H9 (cell line): Measurements from ENCODE around the gene GARIN5A. TPM values are rescaled to one million over a fixed set of nuclear protein-coding genes. Genes with fewer than 3 reads are reported as not detected.

Experiments
- DNase-seq: peaks from one replicate; pipeline ENCODE4 v3.0.0-alpha.2; 2017
- H2AFZ ChIP-seq: one replicate; pipeline ENCODE4 v1.6.1; 2013; ENCODE audit warnings: mild to moderate bottlenecking, low read length, control low read depth, moderate library complexity
- H2AK5ac ChIP-seq: 2 replicates; pipeline ENCODE4 v1.6.1; 2013; ENCODE audit warnings: low read length, control low read depth, mixed read lengths; ENCODE audit not compliant: insufficient read length
- H2BK120ac ChIP-seq: one replicate; pipeline ENCODE4 v1.6.1; 2013; ENCODE audit warnings: low read depth, mild to moderate bottlenecking, low read length, control low read depth, inconsistent platforms; ENCODE audit not compliant: poor library complexity, severe bottlenecking
- H2BK12ac ChIP-seq: 2 replicates; pipeline ENCODE4 v1.6.1; 2013; ENCODE audit warnings: low read length, control low read depth, mixed read lengths, low read depth; ENCODE audit not compliant: insufficient read length
- H2BK15ac ChIP-seq: 2 replicates; pipeline ENCODE4 v1.6.1; 2013; ENCODE audit warnings: low read depth, low read length, control low read depth
- H2BK20ac ChIP-seq: one replicate; pipeline ENCODE4 v1.6.1; 2013; ENCODE audit warnings: low read depth, mild to moderate bottlenecking, low read length, control low read depth, inconsistent platforms; ENCODE audit not compliant: poor library complexity, severe bottlenecking
- H2BK5ac ChIP-seq: 2 replicates; pipeline ENCODE4 v1.6.1; 2013; ENCODE audit warnings: low read length, control low read depth, mixed read lengths; ENCODE audit not compliant: insufficient read length
- H3K14ac ChIP-seq: 2 replicates; pipeline ENCODE4 v1.6.1; 2013; ENCODE audit warnings: low read length, control low read depth; ENCODE audit not compliant: insufficient read depth
- H3K18ac ChIP-seq: 2 replicates; pipeline ENCODE4 v1.6.1; 2013; ENCODE audit warnings: low read depth, mild to moderate bottlenecking, mixed read lengths, low read length, control low read depth; ENCODE audit not compliant: insufficient read length
- H3K23ac ChIP-seq: 2 replicates; pipeline ENCODE4 v1.6.1; 2013; ENCODE audit warnings: low read length, control low read depth, mixed read lengths, low read depth; ENCODE audit not compliant: insufficient read length
- H3K23me2 ChIP-seq: 2 replicates; pipeline ENCODE4 v1.6.1; 2013; ENCODE audit warnings: low read depth, mild to moderate bottlenecking, mixed read lengths, low read length, control low read depth; ENCODE audit not compliant: insufficient read length, poor library complexity, severe bottlenecking
- H3K27ac ChIP-seq: 2 replicates; pipeline ENCODE4 v1.5.1; 2013; ENCODE audit warnings: low read length, control low read depth, mixed read lengths, low read depth; ENCODE audit not compliant: insufficient read length
- H3K27me3 ChIP-seq: 2 replicates; pipeline ENCODE4 v1.6.1; 2013; ENCODE audit warnings: low read length, control low read depth, inconsistent platforms; ENCODE audit not compliant: insufficient read depth
- H3K4ac ChIP-seq: 2 replicates; pipeline ENCODE4 v1.6.1; 2013; ENCODE audit warnings: low read depth, mild to moderate bottlenecking, control low read depth, inconsistent platforms, low read length, moderate library complexity
- H3K4me1 ChIP-seq: 2 replicates; pipeline ENCODE4 v1.6.1; 2013; ENCODE audit warnings: low read length, control low read depth, inconsistent platforms; ENCODE audit not compliant: insufficient read depth
- H3K4me2 ChIP-seq: 2 replicates; pipeline ENCODE4 v1.6.1; 2013; ENCODE audit warnings: low read length, control low read depth, mixed read lengths; ENCODE audit not compliant: insufficient read length, insufficient read depth
- H3K56ac ChIP-seq: 2 replicates; pipeline ENCODE4 v1.6.1; 2013; ENCODE audit warnings: low read depth, mild to moderate bottlenecking, mixed read lengths, low read length, control low read depth; ENCODE audit not compliant: insufficient read length
- H3K79me1 ChIP-seq: 2 replicates; pipeline ENCODE4 v1.6.1; 2013; ENCODE audit warnings: low read depth, mild to moderate bottlenecking, moderate library complexity, low read length, control low read depth, inconsistent platforms; ENCODE audit not compliant: insufficient read depth, poor library complexity, severe bottlenecking
- H3K79me2 ChIP-seq: 2 replicates; pipeline ENCODE4 v1.6.1; 2013; ENCODE audit warnings: low read length, control low read depth, inconsistent platforms; ENCODE audit not compliant: insufficient read depth
- H3K9ac ChIP-seq: 2 replicates; pipeline ENCODE4 v1.6.1; 2013; ENCODE audit warnings: low read length, control low read depth, mixed read lengths; ENCODE audit not compliant: insufficient read length; ENCODE audit errors: extremely low read depth
- H3K9me3 ChIP-seq: one replicate; pipeline ENCODE4 v1.6.1; 2013; ENCODE audit warnings: low read depth, low read length, inconsistent platforms; ENCODE audit not compliant: control insufficient read depth
- H3T11ph ChIP-seq: one replicate; pipeline ENCODE4 v1.6.1; 2013; ENCODE audit warnings: mild to moderate bottlenecking, low read length, control low read depth, inconsistent platforms
- H4K20me1 ChIP-seq: one replicate; pipeline ENCODE4 v1.6.1; 2013; ENCODE audit not compliant: control insufficient read depth, insufficient read length, insufficient read depth
- H4K5ac ChIP-seq: 2 replicates; pipeline ENCODE4 v1.6.1; 2013; ENCODE audit warnings: low read depth, mild to moderate bottlenecking, mixed read lengths, low read length, control low read depth; ENCODE audit not compliant: insufficient read length
- H4K8ac ChIP-seq: replicated peaks from 2 replicates; pipeline ENCODE4 v1.6.1; 2013; ENCODE audit warnings: low read length, control low read depth, mixed read lengths, low read depth; ENCODE audit not compliant: insufficient read length
- H4K91ac ChIP-seq: 2 replicates; pipeline ENCODE4 v1.6.1; 2013; ENCODE audit warnings: low read depth, mild to moderate bottlenecking, moderate library complexity, mixed read lengths, low read length, control low read depth; ENCODE audit not compliant: insufficient read length
- H3K27ac Mint-ChIP-seq, 3 experiments: 2 replicates in 2 of 3; 3 replicates in 1 of 3; pipeline ENCODE4 v1.8.0; 2020 to 2021; ENCODE audit warnings: mixed read lengths in 3 of 3, mild to moderate bottlenecking in 1 of 3, moderate library complexity in 1 of 3
- H3K27me3 Mint-ChIP-seq: 2 replicates; pipeline ENCODE4 v1.8.0; 2021; ENCODE audit warnings: low read depth, mild to moderate bottlenecking, moderate library complexity, mixed read lengths
- H3K36me3 Mint-ChIP-seq, 3 experiments: 2 replicates in 2 of 3; 3 replicates in 1 of 3; pipeline ENCODE4 v1.8.0; 2020 to 2021; ENCODE audit warnings: low read depth in 3 of 3, mixed read lengths in 3 of 3; ENCODE audit not compliant: insufficient read depth in 1 of 3
- H3K4me1 Mint-ChIP-seq, 2 experiments: 2 replicates each; pipeline ENCODE4 v1.8.0; 2020; ENCODE audit warnings: mixed read lengths in 2 of 2
- H3K4me3 Mint-ChIP-seq, 2 experiments: 2 replicates in 1 of 2; 3 replicates in 1 of 2; pipeline ENCODE4 v1.8.0; 2020 to 2021; ENCODE audit warnings: mild to moderate bottlenecking in 2 of 2, mixed read lengths in 2 of 2, moderate library complexity in 1 of 2
- H3K9me3 Mint-ChIP-seq, 2 experiments: 2 replicates in 1 of 2; 3 replicates in 1 of 2; pipeline ENCODE4 v1.8.0; 2020; ENCODE audit warnings: mild to moderate bottlenecking in 2 of 2, mixed read lengths in 2 of 2, moderate library complexity in 1 of 2
- WGBS: extraction: QIAGEN DNeasy Blood & Tissue Kit; methylation state at CpG from one replicate; pipeline ENCODE4 v1.1.7; 2013; ENCODE audit warnings: missing lambda C conversion rate, low lambda C conversion rate, mixed read lengths; ENCODE audit not compliant: insufficient read length; ENCODE audit errors: extremely low coverage; 5-methylcytosine and 5-hydroxymethylcytosine counted together
- total RNA-seq: library from RNA; stranded (reverse); gene quantifications from 2 replicates; pipeline ENCODE4 v1.2.1, GENCODE V29; 2021
- TF ChIP-seq, protein P1 (sequence below): fragments of 200-600 bp; sonication (generic); conservative IDR thresholded peaks from 3 replicates; pipeline ENCODE4 v1.8.0; 2021; ENCODE audit warnings: antibody characterized with exemption, mild to moderate bottlenecking

GARIN5A gene
- total RNA-seq, 1 experiment from 2014 or later = 9.5 TPM

DNA sequence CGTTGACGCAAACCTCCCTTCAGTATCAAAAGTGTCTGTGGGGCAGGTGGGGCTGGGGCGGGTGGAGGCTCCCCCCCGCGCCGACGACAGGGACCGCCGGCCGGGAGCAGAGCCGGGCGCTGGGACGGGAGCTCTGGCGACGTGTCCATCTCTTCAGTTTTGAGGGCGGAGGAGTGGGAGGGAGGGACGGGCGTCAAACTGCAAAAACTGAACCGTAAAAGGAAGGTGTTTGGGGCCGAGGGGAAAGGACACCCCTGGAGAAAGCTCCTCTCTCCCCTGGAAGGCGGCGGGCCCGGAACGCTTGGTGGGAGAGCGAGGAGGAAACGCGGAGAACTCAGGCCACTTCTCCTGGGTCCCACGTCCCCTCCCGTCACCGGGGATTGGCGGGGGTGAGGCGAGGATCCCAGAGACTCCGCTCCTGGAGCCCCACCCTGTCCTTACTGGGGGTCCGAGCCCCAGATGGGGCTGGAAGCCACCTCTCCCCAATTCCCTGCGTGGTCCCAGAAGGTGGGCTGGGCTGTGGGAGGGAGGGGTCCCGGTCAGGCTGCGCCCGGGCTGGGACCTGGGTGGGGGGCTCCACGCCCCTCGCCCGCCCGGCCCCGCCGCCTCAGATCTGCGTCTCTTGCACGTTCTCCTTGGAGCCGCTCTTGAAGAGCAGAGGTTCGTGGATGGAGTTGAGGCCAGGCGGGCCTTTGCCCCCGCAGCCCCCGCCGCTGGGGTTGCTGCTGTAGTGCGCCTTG, 40.5 kb upstream of the GARIN5A start:
- no peak overlapping the region for H3K4me2 ChIP-seq
- no peak overlapping the region for H4K91ac ChIP-seq
- no peak overlapping the region for H3K18ac ChIP-seq
- no peak overlapping the region for H2BK5ac ChIP-seq
- TF ChIP-seq, protein P1, sequence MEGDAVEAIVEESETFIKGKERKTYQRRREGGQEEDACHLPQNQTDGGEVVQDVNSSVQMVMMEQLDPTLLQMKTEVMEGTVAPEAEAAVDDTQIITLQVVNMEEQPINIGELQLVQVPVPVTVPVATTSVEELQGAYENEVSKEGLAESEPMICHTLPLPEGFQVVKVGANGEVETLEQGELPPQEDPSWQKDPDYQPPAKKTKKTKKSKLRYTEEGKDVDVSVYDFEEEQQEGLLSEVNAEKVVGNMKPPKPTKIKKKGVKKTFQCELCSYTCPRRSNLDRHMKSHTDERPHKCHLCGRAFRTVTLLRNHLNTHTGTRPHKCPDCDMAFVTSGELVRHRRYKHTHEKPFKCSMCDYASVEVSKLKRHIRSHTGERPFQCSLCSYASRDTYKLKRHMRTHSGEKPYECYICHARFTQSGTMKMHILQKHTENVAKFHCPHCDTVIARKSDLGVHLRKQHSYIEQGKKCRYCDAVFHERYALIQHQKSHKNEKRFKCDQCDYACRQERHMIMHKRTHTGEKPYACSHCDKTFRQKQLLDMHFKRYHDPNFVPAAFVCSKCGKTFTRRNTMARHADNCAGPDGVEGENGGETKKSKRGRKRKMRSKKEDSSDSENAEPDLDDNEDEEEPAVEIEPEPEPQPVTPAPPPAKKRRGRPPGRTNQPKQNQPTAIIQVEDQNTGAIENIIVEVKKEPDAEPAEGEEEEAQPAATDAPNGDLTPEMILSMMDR = no peak
- no peak overlapping the region for H3T11ph ChIP-seq
- H3K14ac ChIP-seq = no peak overlapping the region
- H2AFZ ChIP-seq = no peak overlapping the region
- no peak overlapping the region for H3K4me3 Mint-ChIP-seq
- peaks cover 0 to 15% of the 10 kb centered on the region in 2 experiments; a peak in 2 of 4 replicates for H3K4me1 Mint-ChIP-seq
- H3K27me3 Mint-ChIP-seq = peaks cover 55% of the 10 kb centered on the region
- H3K9me3 ChIP-seq = no peaks in the 10 kb centered on the region
- no peaks in the 10 kb centered on the region for H3K79me2 ChIP-seq
- H3K56ac ChIP-seq = no peak overlapping the region
- no peak overlapping the region for H3K27ac Mint-ChIP-seq
- no peaks in the 10 kb centered on the region for H3K23me2 ChIP-seq
- 0 out of 2 replicates have a peak, but pooled peaks cover 3% of the 10 kb centered on the region for H3K27me3 ChIP-seq
- H3K36me3 Mint-ChIP-seq = peaks cover 5 to 7% (median 5%) of the 10 kb centered on the region in 3 experiments; a peak in 4 of 7 replicates
- H2BK15ac ChIP-seq = no peak overlapping the region
- H3K9me3 Mint-ChIP-seq = no peaks in the 10 kb centered on the region
- no peaks in the 10 kb centered on the region for H3K4me1 ChIP-seq
- H2BK20ac ChIP-seq = no peak overlapping the region
- no peak overlapping the region for H2BK120ac ChIP-seq
- H3K23ac ChIP-seq = no peak overlapping the region
- no peaks in the 10 kb centered on the region for H3K79me1 ChIP-seq
- DNase-seq = no peak
- no peak overlapping the region for H3K9ac ChIP-seq
- WGBS = no CpG with 5 or more reads among the region's 53 CpGs
- no peak overlapping the region for H3K4ac ChIP-seq
- no peak overlapping the region for H3K27ac ChIP-seq
- H4K5ac ChIP-seq = no peak overlapping the region
- no peak overlapping the region for H2BK12ac ChIP-seq
- no peak overlapping the region for H4K8ac ChIP-seq
- no peak overlapping the region for H2AK5ac ChIP-seq
- no peaks in the 10 kb centered on the region for H4K20me1 ChIP-seq
